ENCODE data around the gene ETF1.
"Not testable (repeated sequence)": the region's sequence is repeated elsewhere in the genome, so short reads cannot be mapped to it uniquely, and the experiment has no call there.

Gene ETF1

DNA sequence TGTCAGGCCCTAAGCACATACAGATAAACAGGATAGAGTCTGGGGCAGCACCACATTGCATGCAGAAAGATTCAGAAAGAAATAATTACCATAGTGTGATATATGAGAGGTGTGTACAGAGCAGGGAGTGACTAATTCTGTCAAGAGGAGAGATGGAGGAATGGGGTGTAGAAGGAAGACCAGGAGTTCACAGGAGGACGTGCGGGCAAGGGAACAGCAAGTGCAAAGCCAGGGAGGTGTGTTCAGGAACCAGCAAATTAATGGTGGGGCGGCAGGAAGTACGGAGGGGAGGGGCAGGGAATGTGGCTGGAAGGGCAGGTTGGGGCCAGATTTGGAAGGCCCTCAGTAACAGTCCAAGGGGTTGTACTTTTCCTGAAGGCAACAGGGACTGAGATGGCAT lies 60.4 kb downstream of the ETF1 start:
- DNase-seq: no peak

DNA sequence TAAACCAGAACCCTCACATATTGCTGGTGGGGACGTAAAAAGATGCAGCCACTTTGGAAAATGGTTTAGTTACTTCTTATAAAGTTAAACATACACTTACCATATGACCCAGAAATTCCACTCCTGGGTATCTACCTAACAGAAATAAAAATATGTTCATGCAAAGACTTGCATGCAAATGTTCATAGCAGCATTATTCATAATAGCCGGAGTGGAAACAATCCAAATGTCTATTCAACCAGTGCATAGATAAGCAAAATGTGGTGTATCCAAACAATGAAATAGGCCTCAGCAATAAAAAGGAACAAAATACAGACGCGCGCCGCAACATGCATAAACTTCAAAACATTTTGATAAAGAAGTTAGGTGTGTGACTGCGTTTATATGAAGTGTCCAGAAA lies 66.1 kb downstream of the ETF1 start:
- DNase-seq: no peak

DNA sequence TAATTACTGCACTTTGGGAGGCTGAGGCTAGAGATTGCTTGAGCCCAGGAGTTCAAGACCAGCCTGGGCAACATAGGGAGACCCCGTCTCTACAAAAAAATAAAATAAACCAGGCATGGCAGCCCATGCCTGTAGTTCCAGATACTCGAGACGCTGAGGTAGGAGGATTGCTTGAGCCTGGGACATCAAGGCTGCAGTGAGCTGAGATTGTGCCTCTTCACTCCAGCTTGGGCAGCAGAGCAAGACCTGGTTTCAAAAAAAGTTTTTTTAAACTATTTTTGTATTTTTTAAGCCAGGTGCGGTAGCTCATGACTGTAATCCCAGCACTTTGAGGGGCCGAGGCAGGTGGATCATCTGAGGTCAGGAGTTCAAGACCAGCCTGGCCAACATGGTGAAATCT lies 69.9 kb downstream of the ETF1 start:
- DNase-seq: not testable (repeated sequence)

- no peak for DNase-seq
Observed at GRCh38 chr5:138472353-138472752, 70.7 kb downstream of the ETF1 start.

- DNase-seq: no peak
Observed at GRCh38 chr5:138471052-138471361, 72.0 kb downstream of the ETF1 start.

- peak; percentile 69 for DNase-seq
Observed at GRCh38 chr5:138470322-138471051, 72.5 kb downstream of the ETF1 start.

DNA sequence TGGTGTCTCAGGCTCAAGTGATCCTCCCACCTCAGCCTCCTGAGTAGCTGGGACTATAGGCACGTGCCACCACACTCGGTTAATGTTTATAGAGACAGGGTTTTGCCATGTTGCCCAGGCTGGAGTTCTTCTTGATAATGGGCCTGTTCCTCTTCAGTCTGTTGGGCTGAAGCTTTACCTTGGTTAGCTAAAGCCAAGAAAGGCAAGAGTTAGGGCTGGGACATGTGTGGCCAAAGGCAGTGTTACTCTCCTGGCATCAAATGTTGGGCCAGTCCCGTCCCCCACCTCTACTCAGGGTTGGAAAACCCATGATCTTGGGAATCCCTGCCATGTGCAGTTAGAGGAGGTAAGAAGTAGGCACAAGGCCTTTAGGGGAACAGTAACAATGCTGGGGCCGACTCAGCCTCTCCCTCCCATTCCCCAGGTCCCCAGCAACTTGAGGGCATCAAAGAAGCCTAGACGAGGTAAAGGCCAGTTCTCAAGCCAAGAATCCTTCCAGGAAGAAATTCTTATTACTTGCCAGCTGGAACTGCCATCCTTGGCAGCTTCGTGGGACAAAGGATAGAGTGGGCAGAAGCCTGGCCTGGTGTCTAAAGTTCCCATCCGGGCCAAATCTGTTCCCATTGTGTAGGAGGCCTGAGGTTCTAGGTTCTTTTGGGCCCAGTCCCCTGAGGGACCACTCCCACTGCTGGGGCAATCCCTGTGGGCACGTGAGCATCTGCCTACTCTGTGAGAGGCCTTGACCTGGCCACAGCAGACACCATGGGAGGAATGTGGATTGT lies 73.3 kb downstream of the ETF1 start:
- DNase-seq: peak; percentile 69

GRCh38 chr5:138468966-138469539 lies 74.0 kb downstream of the ETF1 start:
- DNase-seq: no peak

DNA sequence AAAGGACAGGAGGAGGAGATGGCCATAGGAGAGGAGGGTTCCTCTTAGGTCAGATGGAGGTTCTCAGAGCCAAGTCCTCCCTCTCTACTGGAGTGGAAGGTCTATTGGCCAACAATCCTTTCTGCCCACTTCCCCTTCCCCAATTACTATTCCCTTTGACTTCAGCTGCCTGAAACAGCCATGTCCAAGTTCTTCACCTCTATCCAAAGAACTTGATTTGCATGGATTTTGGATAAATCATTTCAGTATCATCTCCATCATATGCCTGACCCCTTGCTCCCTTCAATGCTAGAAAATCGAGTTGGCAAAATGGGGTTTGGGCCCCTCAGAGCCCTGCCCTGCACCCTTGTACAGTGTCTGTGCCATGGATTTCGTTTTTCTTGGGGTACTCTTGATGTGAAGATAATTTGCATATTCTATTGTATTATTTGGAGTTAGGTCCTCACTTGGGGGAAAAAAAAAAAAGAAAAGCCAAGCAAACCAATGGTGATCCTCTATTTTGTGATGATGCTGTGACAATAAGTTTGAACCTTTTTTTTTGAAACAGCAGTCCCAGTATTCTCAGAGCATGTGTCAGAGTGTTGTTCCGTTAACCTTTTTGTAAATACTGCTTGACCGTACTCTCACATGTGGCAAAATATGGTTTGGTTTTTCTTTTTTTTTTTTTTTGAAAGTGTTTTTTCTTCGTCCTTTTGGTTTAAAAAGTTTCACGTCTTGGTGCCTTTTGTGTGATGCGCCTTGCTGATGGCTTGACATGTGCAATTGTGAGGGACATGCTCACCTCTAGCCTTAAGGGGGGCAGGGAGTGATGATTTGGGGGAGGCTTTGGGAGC lies 74.7 kb downstream of the ETF1 start:
- peak; percentile 28 for DNase-seq

GRCh38 chr5:138467711-138468132 lies 75.3 kb downstream of the ETF1 start:
- DNase-seq: peak; percentile 31

DNA sequence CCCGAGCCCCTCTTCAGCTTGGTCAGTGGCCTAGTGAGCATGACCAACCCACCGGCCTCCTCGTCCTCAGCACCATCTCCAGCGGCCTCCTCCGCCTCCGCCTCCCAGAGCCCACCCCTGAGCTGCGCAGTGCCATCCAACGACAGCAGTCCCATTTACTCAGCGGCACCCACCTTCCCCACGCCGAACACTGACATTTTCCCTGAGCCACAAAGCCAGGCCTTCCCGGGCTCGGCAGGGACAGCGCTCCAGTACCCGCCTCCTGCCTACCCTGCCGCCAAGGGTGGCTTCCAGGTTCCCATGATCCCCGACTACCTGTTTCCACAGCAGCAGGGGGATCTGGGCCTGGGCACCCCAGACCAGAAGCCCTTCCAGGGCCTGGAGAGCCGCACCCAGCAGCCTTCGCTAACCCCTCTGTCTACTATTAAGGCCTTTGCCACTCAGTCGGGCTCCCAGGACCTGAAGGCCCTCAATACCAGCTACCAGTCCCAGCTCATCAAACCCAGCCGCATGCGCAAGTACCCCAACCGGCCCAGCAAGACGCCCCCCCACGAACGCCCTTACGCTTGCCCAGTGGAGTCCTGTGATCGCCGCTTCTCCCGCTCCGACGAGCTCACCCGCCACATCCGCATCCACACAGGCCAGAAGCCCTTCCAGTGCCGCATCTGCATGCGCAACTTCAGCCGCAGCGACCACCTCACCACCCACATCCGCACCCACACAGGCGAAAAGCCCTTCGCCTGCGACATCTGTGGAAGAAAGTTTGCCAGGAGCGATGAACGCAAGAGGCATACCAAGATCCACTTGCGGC lies 75.9 kb downstream of the ETF1 start:
- DNase-seq: peak; percentile 31

GRCh38 chr5:138466125-138466899 lies 76.7 kb downstream of the ETF1 start:
- peak; percentile 25 for DNase-seq

GRCh38 chr5:138465261-138466124 lies 77.5 kb downstream of the ETF1 start, which contains the start of gene EGR1:
TSS of gene EGR1 (plus strand) at chr5:138465479. CDS start at chr5:138465762, 283 bp downstream.
- peak; percentile 95 for DNase-seq

DNA sequence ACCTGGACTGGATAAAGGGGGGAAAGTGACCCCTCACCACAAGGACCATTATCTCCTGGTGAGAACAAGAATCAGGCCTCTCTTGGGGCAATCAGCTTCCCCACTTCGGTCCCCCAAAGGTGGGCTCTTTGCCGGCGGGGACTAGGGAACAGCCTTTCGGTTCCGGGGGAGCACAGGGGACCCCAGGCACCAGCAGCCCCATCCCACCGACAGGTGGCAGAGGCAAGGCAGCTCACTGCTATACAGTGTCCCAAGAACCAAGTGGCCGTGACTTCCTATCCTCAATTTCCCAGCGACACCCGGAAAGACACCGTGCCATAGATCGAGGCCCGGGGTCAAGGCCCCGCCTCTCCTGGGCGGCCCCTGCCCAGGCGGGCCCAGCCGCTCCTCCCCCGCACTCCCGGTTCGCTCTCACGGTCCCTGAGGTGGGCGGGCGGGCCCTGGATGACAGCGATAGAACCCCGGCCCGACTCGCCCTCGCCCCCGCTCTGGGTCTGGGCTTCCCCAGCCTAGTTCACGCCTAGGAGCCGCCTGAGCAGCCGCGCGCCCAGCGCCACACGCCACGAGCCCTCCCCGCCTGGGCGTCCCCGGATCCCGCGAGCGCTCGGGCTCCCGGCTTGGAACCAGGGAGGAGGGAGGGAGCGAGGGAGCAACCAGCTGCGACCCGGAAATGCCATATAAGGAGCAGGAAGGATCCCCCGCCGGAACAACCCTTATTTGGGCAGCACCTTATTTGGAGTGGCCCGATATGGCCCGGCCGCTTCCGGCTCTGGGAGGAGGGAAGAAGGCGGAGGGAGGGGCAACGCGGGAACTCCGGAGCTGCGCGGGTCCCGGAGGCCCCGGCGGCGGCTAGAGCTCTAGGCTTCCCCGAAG lies 78.4 kb downstream of the ETF1 start:
- DNase-seq: peak; percentile 99

- peak; percentile 97 for DNase-seq
Observed at GRCh38 chr5:138464008-138464387, 79.0 kb downstream of the ETF1 start.

DNA sequence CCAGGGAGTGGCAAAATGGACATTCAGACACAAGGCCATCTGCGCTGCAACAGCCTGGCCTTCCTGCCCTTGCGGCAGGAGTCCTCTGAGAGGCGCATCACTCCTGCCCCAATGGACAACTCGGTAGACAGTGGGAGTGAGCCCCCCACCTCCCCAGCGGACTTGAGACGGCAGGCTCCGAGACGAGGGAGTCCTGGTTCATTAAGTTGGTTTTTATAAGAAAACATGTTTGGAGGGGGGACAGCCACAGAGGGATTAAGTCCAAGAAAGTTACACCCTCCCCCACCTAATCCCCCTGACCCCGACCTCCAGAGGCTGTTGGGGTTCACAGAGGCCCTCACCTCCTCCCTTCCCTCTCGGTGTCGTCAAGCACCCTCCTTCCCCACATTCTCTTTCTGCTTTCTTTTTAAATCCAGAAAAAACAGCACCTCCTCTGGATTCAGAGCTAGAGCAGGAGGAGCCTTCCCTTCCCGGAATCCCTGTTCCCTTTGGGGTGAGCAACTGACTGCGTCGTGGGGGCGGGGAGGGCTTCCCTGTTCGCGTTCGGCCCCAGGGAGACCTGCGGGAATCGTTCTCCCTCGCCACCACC lies 79.5 kb downstream of the ETF1 start:
- DNase-seq: no peak

- peak; percentile 68 for DNase-seq
Observed at GRCh38 chr5:138461343-138462125, 81.5 kb downstream of the ETF1 start.
